ENCODE measurements around the gene KLHL40.

DNA sequence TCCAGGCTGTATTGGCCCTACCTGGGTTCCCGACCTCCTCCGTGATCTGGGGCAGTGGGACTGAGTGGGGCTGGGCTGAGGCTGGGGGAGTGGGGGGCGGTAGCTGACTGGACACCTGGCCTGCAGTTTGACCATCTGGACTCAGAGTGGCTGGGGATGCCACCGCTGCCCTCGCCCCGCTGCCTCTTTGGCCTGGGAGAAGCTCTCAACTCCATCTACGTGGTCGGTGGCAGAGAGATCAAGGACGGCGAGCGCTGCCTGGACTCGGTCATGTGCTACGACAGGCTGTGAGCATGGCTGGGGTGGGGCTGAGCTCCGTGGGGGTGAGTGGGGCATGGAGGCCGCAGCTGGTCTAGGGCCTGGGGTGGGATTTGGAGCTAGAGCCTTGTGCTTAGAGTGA, 2.7 kb downstream of the KLHL40 start:
- TF ChIP-seq, protein P1, sequence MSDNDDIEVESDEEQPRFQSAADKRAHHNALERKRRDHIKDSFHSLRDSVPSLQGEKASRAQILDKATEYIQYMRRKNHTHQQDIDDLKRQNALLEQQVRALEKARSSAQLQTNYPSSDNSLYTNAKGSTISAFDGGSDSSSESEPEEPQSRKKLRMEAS (IDR thresholded peaks at IDR 0.05) = no peak
- TF ChIP-seq YY1 (IDR thresholded peaks at IDR 0.05; ENCODE audit: low read depth) = no peak
- TF ChIP-seq TAF1 (IDR thresholded peaks at IDR 0.05; ENCODE audit: low read depth) = no peak

All from Ishikawa (cell line).